GM21381 (cell line): ENCODE results near the gene CD83.

Source experiments
- ATAC-seq: cut with Tn5 transposase; IDR thresholded peaks from one replicate; pipeline ENCODE4 v1.9.1; 2021; ENCODE audit warnings: mild to moderate bottlenecking, moderate library complexity; ENCODE audit not compliant: unreplicated experiment

The CD83 gene

DNA sequence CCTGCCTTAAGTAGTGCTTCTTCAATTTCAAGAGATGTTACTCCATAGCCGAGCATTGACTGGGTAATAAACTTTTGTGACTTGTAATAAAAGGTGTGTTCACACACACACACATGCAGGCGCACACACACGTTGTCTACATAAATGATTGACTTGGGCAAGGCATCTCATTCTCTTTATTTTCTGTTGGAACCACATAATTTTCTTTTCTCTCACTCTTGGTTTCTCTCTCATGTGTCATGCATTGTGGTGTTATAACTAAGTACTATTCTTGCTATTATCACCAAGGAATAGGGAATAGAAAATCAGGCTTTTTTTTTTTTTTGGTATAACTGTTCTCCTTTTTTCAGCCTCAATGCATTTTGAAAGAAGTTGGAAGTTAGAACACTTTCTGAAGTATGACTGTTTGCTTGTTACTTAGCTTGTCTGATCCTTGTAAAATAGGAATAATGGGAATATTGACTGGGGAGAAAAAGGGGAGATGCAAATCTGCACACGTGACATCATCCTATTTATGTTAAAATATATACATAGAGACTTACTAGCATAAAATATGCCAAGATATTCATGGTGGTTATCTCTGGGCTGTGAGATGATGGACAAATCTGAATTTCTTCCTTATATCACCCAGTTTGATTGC is 26.1 kb upstream of the CD83 start:
- no peak for ATAC-seq

DNA sequence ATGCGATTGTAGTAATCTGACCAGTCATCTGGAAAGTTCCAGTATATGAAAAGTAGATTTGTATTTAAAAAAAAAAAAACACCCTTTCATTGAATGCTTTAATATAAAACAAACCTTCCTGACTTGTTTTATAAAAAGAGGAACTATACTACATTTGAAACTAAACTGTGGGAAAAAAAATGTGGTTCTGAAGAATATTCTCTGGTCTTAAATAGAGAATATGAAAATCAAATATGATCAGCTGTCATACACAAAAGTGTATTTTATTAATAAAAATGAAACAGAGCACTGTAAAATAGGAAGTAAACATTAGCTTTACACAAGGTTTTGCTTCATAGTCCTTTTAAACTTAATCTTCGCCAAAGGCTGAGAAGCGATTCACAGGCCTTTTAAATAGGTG is 25.3 kb upstream of the CD83 start:
- ATAC-seq, result no peak

DNA sequence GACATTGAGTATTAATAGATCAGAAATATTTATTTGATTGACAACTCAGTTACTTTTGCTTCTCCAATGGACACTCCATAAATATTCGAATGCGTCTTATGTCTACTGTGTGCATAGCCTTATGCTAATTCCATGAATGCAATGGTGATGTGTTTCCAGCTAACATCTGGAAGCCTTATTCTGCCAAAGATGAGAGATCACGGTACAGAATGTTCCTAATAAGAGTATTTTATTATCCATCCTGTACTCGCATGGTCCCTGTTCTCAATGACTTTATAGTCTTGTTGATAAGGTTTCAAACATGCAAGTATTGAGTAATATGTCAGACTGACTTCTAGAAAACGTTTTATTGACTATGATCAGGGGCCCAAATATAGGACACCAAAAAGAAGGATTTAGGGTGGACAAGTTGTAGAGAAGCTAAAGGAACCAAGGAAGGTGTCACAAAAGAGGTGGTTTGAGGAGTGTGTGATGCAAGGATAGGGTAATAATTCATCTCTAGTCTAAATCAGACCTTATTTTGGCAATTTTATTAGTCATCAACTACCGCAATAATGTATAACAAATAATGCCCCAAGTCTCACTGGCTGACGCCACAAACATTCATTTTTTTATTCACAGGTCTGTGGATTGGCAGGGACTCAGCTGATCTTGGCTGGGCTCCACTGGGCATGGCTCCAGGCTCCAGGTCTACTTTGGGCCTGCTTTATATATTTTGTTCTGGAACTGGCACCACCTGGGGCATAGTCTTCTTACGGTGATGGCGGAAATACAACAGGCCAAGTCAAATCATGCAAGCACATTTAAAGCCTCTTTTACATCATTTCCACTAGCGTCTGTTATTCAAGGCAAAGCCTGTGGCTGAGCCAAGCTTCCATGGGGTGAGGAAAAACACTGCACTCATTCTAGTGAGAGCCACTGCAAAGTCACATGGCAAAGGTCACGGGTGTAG is 24.5 kb upstream of the CD83 start:
- ATAC-seq, result no peak

DNA sequence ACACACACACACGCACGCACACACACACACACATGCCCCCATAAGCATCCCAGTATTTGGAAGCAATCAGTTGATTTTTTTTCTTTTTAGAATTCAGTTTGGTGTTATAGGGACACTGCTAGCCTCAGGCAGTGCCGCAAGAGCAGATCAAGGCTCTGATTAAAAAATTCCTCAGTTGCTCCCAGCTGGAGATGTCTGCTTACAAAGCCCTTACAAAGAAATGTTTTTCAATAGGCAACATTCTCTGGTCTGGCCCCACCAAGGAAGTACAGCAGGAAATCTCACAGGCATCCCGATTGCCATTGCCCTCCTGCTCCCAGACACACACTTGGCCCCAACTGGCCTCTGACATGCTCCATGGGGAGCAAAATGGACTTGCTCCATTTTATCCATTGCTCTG is 22.9 kb upstream of the CD83 start:
- ATAC-seq, result no peak

DNA sequence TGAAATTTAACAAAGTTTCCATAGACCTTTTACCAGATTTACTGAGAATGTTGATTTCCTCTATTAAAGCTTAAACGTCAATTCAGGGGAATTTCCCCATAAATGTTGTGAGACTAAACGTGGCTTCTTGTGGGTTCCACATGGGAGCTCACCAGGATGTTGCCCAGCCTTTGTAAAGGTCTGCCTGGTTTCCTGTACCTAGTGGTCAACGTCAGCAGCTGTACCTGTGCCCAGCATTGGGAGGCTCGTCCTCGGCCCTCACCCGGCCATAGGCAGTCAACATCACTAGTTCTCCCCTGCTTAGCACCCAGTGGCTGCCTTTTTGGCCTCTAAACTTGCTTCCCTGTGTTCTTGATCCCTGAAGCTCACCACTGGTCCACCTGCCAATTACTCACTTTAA is 22.1 kb upstream of the CD83 start:
- peak; percentile 54 for ATAC-seq

DNA sequence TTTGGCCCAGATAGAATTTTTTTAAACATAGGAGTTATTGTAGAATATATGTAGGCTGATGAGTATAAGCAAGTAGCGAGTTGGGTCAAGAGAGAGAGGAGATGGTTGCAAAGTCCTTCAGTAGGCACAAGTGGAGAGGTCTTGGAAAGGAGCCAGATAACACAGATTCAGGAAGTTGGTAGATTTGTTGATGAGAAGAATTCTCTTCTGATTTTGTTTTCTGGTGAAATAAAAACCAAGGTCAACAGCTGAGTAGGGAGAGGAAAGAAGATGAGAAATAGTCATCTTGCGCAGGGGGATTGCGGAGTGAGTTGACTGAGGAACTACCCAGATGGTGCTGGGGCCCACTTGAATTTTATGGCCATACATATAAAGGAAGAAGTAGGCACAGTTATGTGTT is 17.4 kb upstream of the CD83 start:
- no peak for ATAC-seq

DNA sequence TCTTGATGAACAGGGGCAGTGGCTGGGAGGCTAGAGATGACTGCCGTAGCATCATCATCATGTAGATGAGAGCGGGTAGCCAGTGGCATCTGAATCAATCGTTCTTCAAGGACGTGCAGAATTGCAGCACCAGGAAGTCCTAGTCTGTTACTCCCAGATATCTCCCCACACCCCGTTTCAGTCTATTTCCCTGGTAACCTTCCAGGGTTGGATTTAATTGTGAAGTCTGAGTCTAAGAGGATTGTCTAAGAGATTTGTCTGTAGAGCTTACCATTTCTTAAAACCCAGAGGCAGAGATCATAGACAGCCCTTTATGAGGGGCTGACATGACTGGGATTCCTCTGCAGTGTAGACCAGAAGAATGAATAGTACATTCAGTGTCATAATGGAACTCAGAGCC is 16.6 kb upstream of the CD83 start:
- ATAC-seq, result no peak

DNA sequence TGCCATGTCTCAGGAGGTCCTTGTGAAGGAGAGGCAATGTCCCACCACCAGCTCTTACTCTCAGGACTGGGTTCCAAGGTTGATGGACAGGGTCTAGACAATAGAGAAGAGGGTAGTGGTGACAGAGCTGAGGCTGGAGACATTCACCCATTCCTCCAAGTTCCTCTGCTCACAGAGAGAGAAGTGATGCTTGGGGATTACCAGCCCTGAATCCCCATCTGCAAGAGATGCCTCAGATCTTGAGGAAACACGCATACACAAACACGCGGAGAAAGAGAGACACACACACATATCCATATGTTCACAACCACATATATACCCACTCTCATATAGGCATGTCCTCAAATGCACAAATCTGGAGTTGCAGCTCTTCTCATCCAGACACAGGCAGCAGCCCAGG is 15.2 kb upstream of the CD83 start:
- ATAC-seq, result no peak

DNA sequence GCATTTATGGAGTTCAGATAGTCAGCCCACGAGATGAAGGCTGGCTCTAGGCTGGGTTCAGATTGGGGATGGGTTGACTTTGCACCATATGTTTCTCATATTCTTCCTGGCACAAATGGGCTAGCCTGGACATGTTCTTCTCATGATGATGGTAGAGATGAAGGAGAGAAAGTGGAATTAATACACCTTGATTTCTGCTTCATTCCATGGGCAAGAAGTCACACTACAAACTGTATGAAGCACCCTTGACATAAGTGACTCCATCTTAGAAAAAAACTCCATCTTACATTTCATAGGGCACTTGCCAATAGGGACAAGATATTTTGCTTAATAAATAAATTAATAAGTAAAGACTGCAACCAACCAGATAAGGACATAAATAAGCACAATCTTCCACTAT is 12.0 kb upstream of the CD83 start:
- ATAC-seq, result no peak

DNA sequence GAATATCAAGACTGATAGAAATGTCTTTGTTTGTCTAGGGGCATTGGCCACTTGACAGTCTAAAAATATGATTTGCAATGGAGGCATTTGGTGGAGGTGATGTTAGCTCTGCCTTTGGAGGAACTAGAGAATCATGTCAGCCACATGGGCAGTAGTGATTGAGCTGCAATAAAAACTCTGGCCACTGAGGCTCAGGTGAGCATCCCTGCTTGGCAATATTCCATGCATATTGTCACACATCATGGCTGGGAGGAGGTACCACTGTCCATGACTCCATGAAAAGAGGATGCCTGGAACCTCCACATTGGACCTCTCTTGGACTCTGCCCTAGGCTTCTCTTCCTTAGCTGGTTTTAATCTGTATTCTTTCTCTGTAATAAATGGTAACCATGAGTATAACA is 10.6 kb upstream of the CD83 start:
- no peak for ATAC-seq

DNA sequence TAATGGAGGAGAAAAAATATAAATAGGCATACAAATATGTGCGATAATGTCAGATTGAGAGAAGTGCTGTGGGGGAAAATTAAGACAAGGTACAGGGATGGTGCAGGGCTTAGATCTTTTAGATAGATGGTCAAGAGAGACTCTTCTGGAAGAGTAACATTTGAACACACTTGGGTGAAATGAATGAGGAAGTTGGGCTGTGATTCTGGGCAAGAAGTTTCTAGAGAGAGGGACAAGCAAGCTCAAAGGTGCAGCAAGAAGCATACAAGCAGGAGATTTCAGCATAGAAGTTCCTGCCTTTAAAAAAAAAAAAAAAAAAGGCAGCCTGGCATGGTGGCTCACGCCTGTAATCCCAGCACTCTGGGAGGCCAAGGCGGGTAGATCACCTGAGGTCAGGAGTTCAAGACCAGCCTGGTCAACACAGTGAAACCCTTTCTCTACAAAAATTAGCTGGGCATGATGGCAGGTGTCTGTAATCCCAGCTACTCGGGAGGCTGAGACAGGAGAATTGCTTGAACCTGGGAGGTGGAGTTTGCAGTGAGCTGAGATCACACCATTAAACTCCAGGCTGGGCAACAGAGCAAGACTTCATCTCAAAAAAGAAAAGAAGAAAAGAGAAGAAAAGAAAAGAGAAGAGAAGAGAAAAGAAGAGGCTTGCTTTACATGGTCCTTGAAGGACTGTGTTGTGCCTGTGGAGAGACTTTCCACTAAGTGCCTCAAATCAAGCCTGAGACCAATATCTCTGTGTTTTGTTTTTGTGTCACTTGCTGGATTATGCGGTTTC is 9.7 kb upstream of the CD83 start:
- ATAC-seq, result no peak

DNA sequence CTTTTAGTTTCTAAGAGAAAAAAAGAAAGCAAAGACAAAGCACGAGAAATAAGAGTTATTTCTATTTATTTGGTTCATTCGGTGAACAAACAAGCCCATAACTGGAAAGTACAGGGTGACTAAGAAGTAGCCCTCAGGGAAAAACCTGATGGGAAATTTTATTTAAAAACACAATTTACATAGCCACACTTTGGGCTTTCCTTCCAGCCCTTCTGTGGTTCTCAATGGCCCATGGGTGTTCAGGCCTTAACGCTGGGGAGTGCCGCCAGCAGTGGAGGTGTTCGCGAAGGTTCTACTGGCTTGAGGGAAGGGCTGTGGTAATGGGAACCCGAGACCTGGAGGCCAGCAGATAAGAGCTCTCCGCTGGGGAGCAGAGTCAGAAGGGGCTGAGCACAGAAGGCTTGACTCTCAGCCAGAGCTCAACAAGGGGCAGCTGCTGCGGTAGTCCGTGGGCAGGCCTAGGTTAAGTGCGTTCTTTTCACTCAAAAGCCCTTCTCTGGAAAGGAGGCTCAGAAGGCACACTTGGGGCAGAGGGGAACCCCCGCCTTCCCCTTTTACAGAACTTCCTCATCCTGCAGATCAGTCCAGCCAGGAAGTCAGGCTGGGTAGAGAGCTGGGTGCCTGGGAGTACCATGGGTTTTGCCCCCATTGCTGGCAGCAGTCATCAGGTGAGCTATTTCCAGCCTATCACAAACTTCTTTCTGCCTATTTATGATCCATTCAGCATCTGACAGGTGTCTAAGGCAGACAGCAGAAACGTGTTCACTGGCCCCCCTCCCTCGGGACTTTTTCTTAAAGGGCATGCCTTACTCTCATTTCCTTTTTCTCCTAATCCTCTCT is 8.8 kb upstream of the CD83 start:
- ATAC-seq, result peak; percentile 61

DNA sequence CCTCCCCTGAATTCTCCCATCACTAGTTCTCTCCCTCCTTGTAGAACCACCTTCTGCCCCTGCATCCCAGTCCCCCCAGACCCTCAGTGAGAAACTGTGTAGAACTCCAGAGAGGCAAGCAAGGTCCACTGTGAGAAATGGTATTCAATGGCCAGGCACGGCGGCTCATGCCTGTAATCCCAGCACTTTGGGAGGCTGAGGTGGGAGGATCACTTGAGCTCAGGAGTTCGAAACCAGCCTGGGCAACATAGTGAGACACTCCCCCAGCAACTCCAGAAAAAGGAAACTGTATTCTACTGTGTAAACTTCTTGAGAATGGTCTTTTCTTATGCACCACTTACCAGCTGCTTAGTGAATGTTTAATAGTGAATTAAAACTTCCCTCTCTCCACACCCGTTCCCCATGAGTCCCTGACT is 8.2 kb upstream of the CD83 start:
- ATAC-seq, result peak; percentile 7

DNA sequence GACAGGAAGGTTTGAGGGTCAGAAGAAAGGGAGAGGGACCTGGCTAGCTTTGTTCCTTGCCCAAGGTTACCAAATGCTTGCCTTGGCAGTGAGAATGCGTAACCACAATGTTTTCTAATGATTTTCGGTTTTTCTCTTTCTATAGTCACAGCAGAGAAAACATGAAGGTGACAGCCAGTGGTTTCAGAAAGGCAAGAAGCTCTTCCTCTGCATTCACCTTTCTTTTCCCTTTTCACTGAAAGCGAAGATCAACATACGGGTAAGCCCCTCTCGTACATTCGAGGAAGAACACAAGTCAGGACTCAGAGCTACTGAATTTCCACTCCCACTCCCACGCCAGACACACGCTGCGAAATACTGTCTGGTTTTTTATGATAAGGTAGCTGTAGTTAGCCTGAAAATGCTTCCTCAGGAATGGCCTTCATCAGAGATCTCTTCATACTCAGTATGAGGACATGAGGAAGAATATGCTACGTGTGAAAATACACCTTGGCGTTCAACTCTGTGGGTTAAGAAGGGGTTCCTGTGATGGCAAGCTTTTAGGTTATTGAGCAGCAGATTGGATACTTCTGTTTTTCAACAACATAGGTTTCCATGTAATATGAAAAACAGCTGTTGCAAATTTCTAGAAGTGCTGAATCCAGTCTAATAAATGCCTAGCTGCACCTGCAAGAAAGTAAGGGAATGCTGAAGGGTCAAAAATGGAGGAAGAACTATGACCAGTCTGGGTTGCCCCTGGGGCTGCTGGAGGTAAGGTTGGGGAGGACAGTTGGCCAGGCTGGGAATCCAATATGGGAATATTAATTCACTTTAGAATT is 7.4 kb upstream of the CD83 start:
- peak; percentile 57 for ATAC-seq

DNA sequence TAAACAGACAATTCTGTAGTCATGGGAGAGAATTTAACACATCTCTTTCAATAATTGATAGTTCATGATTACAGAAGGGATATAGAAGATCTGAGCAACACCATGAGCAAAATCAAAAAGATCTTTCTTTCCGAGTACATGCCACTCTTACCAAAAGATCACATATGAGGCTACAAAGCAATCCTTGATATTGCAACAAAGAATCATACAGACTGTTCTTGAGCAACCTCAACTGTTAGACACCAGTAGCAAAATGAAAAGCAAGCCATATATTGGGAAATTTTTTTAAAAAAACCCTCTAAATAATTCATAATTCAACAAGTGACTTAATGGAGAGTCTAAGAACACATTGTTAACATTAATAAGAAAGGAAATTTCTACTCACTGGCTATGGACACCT is 3.6 kb upstream of the CD83 start:
- ATAC-seq, result no peak

DNA sequence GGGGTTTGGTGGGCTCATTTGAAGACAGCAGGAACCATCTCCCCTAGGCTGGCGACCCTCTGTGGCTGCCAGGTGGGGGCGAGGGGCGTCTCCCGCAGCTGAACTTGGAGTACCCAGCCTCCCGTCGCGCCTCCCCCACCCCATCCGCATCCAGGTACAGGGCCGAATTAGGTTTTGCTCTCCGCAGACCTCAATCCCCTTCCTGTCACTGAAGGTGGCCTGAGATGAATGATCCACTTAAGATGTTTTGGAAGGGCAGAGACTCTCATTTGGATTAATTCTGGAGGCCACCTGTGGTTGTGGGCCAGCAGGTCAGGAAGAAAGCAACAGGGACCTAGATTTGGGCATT is 493 bp downstream of the CD83 start:
- ATAC-seq, result no peak

DNA sequence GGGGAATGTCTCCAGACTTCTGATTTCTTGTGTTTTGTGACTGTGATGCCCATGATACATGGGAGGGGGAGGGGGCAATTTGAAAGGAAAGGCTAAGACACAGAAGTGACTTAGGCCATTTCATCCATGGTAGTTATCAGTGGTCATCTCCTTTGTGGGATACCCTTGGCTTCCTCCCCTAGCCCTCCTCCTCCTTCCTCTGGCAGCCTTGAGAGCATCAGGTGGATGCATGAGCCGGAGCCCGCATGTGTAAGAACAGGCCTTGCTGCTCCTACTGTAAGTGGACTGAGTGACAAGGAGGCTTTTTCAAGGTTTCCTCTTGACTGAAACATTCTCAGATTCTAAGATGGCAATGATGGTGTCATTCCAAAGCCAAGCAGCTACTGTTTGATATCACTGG is 874 bp downstream of the CD83 start:
- ATAC-seq, result no peak

DNA sequence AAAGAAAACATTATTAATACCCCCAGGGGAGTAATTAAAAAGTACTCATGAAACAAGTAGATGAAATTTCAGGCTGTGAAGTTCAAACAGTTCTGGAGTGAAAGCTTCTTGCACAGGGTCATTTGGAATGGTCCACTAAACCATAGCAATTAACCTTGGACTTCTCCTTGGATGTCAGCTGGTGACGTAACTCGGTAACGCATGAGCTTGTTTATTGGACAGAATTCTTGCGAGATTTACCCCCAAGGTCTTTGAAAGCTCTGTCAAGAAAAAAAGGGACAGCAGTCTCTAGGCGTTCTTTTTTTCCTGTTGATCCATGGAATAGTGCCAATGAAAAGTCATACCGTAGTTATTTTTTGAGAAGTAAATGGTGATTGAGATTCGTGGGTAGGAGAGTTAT is 2.2 kb downstream of the CD83 start:
- no peak for ATAC-seq

DNA sequence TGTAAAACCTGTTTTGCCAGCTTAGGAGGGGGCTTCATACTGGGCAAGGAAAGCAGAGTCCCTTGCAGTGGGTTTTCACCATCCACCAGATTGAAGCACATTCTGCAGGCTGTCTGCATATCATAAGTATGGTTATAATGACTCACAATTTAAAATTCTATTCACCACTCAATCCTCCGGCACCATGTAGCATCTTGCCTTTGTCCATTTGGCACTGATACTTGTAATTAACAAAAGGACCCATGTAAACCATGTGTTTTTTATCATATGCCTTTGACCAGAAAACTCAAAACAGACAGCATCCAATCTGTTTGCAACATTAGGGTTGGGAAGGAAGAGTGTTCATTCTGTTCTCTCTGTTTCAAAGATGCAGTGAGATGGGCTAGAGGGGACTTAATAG is 3.0 kb downstream of the CD83 start:
- ATAC-seq, result no peak

DNA sequence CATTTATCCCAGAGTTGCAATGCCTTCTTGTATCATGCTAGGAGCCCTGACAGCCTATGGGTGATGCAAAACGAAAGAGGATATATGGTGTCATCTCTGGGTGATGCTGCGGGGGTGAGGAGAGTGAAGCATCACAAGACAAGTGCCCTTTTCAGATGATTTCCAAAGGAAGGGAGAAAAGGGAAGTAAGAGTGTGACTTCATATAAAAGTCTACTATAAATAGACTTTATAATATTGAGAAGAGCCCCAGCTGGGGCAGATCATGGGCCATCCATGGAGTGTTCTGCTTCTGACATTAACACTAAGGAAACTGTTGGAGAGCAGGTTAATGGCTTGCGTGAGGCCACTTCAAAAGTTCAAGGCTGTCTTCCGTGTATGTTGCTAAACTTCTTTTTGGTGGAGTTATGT is 4.4 kb downstream of the CD83 start:
- ATAC-seq, result peak; percentile 57
